Measurements from ENCODE around the gene ADO. TPM values are rescaled to one million over a fixed set of nuclear protein-coding genes. Genes with fewer than 3 reads are reported as not detected.
A peak's percentile ranks its signal among the peaks of the same experiment; 100 is the strongest.

Gene ADO
- total RNA-seq, 1 experiment from 2014 or later = 29.3 TPM

DNA sequence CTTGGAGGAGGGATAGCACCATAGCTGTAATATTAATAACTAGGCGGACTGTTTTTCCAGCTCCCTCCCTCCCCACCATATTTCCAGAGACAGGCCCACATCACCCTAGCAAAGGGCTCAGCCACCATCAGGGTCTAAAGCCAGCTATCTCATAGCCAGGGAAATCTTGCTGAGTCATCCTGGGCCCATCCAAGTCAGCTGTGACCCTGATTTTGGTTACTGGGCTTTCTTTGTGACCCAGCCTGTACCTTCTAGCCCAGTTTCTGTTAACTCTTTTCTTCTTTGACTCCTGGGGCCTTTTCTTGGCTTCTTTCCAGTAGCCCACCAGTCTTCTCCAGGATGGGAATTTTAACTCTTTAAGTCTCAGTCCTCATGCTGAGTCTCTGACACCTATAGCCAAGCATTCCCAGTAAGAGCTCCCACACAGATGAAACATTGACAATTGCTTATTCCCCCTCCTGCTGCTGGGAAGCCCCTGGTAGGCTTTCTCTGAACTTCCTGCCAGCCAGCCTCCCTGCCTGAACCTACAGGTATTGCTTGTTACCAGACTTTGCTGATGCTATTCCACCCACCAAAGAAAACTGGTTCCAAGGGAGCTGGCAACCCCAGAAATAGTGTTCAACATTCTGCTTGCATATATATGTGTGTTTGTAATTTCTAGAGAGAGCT, 34.8 kb upstream of the ADO start:
- ATAC-seq (peak; percentile 69), DNase-seq (ENCODE audit: low spot score) (no peak)
- Mint-ChIP-seq H3K27ac (peak overlapping the region; percentile 50; the same call in 1 of the 2 replicates), H3K4me3 (no peak overlapping the region), H3K9me3 (no peaks in the 10 kb centered on the region), H3K36me3 (no peaks in the 10 kb centered on the region), H3K4me1 (peaks cover 42% of the 10 kb centered on the region), H3K27me3 (ENCODE audit: low read depth) (no peaks in the 10 kb centered on the region; the same call in 1 of the 2 replicates)
- POLR2A ChIA-PET = no interaction called here
- no peak for TF ChIP-seq GTF2I (CRISPR knock-in tag; conservative IDR thresholded peaks at IDR 0.05)
- peak; percentile 91 for TF ChIP-seq NFE2L1 (CRISPR knock-in tag; IDR thresholded peaks at IDR 0.05)
- TF ChIP-seq, protein P1, sequence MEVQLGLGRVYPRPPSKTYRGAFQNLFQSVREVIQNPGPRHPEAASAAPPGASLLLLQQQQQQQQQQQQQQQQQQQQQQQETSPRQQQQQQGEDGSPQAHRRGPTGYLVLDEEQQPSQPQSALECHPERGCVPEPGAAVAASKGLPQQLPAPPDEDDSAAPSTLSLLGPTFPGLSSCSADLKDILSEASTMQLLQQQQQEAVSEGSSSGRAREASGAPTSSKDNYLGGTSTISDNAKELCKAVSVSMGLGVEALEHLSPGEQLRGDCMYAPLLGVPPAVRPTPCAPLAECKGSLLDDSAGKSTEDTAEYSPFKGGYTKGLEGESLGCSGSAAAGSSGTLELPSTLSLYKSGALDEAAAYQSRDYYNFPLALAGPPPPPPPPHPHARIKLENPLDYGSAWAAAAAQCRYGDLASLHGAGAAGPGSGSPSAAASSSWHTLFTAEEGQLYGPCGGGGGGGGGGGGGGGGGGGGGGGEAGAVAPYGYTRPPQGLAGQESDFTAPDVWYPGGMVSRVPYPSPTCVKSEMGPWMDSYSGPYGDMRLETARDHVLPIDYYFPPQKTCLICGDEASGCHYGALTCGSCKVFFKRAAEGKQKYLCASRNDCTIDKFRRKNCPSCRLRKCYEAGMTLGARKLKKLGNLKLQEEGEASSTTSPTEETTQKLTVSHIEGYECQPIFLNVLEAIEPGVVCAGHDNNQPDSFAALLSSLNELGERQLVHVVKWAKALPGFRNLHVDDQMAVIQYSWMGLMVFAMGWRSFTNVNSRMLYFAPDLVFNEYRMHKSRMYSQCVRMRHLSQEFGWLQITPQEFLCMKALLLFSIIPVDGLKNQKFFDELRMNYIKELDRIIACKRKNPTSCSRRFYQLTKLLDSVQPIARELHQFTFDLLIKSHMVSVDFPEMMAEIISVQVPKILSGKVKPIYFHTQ (CRISPR knock-in tag; IDR thresholded peaks at IDR 0.05) = no peak
- CTCF ChIA-PET = interaction anchor here (0.6 to 1.3 kb wide), 2 partner anchors 48 to 159 kb away, joined by 3 to 6 read pairs; no protein-coding TSS in a partner anchor

- ATAC-seq (no peak), DNase-seq (ENCODE audit: low spot score) (no peak)
- Mint-ChIP-seq H3K27ac (no peak overlapping the region), H3K9me3 (no peaks in the 10 kb centered on the region), H3K36me3 (no peaks in the 10 kb centered on the region), H3K4me3 (no peak overlapping the region), H3K4me1 (peaks cover 37% of the 10 kb centered on the region), H3K27me3 (ENCODE audit: low read depth) (no peaks in the 10 kb centered on the region; the same call in 1 of the 2 replicates)
- CTCF ChIA-PET = no interaction called here
- POLR2A ChIA-PET = no interaction called here
- TF ChIP-seq SP1 (CRISPR knock-in tag; conservative IDR thresholded peaks at IDR 0.05) = no peak
- no peak for TF ChIP-seq AFF4 (CRISPR knock-in tag; IDR thresholded peaks at IDR 0.05; ENCODE audit: borderline replicate concordance)
- TF ChIP-seq RORB (CRISPR knock-in tag; IDR thresholded peaks at IDR 0.05) = no peak
- TF ChIP-seq, protein P2, sequence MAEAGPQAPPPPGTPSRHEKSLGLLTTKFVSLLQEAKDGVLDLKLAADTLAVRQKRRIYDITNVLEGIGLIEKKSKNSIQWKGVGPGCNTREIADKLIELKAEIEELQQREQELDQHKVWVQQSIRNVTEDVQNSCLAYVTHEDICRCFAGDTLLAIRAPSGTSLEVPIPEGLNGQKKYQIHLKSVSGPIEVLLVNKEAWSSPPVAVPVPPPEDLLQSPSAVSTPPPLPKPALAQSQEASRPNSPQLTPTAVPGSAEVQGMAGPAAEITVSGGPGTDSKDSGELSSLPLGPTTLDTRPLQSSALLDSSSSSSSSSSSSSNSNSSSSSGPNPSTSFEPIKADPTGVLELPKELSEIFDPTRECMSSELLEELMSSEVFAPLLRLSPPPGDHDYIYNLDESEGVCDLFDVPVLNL (CRISPR knock-in tag; IDR thresholded peaks at IDR 0.05; ENCODE audit: borderline replicate concordance, low read depth) = no peak
- no peak for TF ChIP-seq MAX (CRISPR knock-in tag; IDR thresholded peaks at IDR 0.05)
- TF ChIP-seq E2F5 (CRISPR knock-in tag; IDR thresholded peaks at IDR 0.05) = no peak
Observed at GRCh38 chr10:62772186-62772974, 32.1 kb upstream of the ADO start.

GRCh38 chr10:62778125-62778524, 26.4 kb upstream of the ADO start:
- no peaks in the 10 kb centered on the region for H3K36me3 Mint-ChIP-seq
- TF ChIP-seq OVOL2 (CRISPR knock-in tag; IDR thresholded peaks at IDR 0.05; ENCODE audit: borderline replicate concordance) = no peak
- no peak overlapping the region for H3K4me3 Mint-ChIP-seq
- peaks cover 3% of the 10 kb centered on the region for H3K9me3 Mint-ChIP-seq
- ChIA-PET CTCF (no interaction called here), POLR2A (no interaction called here)
- H3K4me1 Mint-ChIP-seq = no peaks in the 10 kb centered on the region
- no peak for DNase-seq (ENCODE audit: low spot score)
- H3K27me3 Mint-ChIP-seq (ENCODE audit: low read depth) = no peaks in the 10 kb centered on the region; the same call in 1 of the 2 replicates
- no peak overlapping the region for H3K27ac Mint-ChIP-seq
- no peak for ATAC-seq

Data from WTC11 (cell line).